ENCODE results near the gene FMNL2. TPM values are rescaled to one million over a fixed set of nuclear protein-coding genes. Genes with fewer than 3 reads are reported as not detected.

FMNL2 gene
- total RNA-seq, 1 donor from 2014 or later, result 23.4 TPM

DNA sequence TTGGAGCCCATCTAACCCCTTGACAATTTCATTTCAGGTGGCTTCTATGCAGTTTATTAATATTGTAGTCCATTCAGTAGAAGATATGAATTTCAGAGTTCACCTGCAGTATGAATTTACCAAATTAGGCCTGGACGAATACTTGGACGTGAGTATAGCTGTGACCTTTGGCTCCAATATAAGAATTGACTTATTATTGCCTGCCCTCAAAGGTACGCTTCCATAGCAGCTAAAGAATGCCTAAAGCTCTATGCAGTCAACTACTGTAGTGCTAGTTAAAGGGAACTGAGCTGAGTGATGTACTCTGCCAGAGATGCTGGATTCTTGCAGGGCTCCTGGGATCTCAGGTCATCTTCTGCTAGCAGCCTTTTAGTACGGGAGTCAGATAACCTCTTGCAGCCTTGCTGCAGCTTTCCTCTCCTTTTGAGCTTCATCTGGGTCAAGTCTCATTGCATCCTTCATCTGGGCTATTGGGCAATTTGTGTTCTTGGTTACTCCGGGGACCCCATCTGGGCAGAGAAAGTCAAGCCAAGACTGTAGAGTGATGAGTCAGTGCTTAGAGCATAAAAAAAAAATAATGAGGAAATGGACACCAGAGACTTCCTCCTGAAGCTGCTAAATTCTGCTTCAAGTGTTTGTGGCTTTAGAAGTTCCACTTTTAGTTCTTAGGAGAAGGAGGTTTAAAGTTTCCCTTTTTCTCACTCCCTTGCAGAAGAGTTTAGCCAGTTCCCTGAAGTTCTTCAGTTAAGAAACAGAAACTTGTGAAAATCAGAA lies 276.7 kb downstream of the FMNL2 start:
- DNase-seq (ENCODE audit: low spot score), result peak; percentile 70

DNA sequence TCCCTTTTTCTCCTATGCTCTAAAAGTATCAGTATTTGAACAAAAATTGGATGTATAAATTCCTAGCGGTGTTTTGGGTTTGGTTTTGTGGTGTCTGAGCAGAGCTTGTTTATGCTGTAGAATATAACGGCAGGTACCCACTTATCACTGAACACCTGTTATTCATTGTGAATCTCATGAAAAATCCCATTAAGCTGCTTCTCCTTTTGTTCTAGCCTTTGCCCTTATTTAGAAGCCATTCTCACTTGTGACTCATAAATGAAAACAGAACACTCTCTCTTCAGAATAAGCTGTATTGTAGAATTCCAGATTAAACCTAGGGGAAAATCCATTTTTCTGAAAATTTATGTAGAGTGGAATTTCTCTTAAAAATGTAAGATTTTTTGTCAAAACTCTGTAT lies 278.3 kb downstream of the FMNL2 start:
- DNase-seq (ENCODE audit: low spot score), result no peak

DNA sequence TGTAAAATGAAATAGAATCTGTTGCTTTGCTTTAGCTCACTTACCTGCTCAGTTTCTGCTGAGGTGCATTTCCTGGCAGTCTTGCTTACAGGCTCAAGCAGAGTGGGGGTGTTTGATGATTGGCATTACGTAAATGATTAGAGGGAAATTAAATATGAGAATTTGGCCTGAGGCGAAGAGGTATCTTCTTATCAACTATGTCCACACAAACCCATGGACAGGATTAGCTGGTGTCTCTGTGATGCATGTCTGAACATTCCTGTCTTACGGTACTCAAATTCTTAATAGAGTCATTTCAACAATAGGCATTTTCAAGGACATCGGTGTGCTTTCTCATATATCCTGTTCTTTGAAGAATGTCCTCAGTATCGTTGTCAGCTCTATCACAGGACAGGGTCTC lies 280.2 kb downstream of the FMNL2 start:
- no peak for DNase-seq (ENCODE audit: low spot score)

DNA sequence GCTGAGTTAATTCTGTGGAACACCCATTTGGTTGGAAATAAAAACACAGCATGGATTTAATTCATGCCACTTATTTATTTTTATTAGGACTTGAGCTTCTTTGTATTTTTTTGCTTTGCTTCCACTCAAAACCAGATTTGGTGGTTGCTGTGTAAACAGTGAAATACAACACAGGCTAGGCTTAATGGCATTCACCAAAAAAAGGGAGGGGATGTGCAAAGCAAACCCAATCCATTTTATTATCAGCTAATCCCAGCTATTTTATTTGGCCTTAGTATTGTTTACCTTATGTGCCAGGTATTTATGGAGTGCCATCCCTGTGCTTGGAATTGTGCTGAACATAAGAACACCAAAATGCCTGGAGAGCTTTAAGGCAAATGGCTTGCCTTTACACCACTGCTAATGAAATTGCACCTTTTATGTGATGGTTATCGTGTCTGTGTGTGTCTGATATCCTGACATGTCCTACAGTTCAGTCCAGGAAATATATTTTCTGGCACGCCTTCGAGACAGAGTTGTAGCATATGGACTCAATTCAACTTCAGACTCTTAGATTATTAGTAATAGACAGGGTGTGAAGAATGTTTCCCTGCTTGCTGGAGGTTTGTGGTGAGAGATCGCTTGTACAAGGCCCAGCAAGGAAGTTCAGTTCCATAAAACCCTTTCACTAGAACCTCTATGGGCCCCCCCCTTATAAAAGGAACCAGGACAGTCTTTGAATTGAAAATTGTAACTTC lies 282.6 kb downstream of the FMNL2 start:
- DNase-seq (ENCODE audit: low spot score), result no peak

DNA sequence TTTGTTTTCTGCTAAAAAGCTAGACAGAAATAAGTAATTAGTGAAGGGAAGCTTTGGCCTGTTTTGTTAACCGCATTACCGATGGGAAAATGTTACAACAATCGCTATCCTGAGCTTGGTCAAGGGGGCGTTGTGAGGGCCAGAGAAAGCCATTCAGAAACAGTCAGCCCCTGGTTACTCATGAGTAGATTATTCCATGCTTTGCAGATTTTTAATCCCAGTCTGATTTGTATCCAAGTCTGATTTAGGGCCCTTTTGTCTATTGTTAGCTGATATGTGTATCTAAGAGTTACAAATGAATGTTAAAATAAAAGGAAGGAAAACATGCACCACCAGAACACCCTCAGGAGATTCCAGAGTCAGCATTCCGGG lies 283.2 kb downstream of the FMNL2 start:
- no peak for DNase-seq (ENCODE audit: low spot score)

DNA sequence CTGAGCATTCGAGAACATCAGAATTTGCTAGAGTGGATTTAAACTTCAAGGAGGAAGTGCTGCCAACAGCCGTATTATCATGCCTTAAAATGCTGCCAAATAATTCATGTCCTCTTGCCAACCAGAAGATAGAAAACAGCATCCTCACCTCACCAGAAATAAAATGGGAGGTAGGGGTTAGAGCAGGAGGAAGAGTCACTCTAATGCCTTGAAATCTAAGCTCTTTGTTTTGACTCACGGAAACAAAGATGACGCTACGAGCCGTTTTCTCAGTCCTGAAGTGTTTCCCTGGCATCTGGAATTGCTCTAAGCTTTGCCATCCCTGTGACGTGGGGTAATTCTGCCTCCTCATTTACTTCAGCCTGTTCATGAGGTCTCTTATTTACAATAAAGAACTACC lies 285.2 kb downstream of the FMNL2 start:
- peak; percentile 73 for DNase-seq (ENCODE audit: low spot score)

DNA sequence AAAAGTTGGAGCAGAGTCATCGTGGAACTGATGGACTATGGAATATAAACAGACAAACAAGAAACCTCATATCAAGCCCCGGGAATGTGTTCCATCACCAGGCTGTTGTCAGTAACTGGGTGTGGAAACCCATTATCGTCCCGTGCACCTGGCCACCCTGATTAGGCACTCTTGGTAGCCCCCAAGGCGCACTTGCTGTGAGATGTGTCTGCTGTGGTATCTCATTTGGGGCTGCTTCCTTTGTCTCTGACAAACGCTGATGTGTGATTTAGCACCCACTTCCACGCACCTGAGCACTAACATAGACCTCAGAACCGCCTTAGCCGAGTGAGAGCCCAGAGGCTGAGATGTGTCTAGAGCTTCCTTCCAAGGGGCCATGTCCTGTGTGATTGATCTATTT lies 286.0 kb downstream of the FMNL2 start:
- no peak for DNase-seq (ENCODE audit: low spot score)

DNA sequence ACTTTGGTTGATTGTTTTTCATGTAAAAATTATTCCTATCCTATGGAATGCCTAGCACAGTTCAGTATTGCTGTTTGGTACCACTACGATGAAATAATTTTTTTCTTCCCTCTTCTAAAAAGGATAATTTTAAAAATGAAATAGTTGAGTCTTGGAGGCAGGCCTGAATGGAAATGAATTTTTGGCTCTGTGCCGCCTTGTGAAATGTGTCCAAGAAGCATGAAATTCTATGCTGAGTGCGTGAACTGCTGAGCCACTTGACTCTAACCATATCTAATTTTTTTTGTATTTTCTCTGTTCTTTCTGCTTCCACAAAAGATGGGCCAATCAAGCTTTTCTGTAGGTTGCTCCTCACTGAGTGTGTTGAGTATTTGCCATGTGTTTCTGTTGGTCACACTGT lies 287.2 kb downstream of the FMNL2 start:
- no peak for DNase-seq (ENCODE audit: low spot score)

DNA sequence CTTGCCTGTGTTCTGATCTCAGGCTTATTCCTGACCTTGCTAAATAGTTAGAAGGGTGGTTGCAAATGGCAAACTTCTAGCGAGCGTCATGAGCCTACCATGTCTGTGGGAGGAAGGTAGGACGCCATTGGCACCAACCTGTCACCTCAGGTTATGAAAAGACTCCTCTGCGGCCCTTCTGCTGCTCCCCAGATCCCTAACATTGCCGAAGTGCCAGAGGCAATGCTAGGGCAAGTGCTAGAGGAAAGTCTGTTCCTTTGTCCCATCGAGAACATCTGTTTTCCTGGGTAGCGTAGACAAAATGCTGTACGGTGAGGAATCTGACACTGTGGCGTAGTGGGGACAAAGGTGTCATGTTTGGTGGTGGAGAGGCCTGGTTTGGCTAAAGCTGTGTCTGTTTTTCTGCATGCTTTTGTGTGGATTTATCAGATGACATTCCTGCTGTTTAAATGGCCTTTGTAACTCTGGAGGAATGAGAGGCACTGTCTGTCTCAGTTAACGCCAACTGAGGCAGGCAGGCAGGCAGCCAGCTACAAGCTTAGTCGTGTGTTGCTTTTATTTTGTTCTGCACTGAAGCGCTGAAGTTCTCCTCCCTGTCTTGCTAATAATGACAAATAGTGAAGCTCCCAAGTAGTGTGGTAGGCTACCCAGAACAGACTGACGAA lies 288.2 kb downstream of the FMNL2 start:
- no peak for DNase-seq (ENCODE audit: low spot score)

DNA sequence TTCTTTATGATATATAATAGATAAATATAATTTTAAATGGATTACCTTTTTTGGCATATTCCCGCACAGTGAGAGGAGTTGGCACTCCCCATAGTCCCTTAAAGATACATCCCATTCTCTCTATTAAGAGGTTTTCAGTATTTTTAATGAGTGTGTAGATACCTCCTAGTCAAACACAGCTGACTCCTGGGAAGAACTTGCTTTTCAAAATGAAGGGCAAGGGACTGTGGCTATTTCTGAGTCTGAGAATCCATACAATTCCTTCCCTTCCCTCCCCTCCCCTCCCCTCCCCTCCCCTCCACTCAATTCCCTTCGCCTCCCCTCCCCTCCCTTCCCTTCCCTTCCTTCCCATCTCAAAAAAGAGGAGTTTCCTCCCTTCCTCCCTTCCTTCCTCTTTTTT lies 288.8 kb downstream of the FMNL2 start:
- DNase-seq (ENCODE audit: low spot score), result no peak

DNA sequence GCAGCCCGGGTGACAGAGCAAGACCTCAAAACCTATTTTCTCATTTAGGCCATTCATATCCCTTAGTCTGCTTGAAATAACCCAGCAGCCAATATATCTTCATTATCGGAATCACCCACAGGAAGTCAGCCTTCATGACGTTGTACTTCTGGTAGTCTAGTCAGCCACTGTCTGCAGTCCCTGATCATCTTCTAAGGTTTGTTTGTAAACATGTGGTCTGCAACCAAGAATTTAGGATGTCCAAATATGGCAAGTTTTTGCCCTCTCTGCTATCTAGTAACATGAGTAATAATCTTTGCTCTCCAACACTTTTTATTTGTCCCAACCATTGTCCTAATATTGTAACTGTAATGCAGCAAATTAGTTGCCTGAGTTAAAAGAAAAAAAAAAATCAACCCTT lies 289.8 kb downstream of the FMNL2 start:
- no peak for DNase-seq (ENCODE audit: low spot score)

DNA sequence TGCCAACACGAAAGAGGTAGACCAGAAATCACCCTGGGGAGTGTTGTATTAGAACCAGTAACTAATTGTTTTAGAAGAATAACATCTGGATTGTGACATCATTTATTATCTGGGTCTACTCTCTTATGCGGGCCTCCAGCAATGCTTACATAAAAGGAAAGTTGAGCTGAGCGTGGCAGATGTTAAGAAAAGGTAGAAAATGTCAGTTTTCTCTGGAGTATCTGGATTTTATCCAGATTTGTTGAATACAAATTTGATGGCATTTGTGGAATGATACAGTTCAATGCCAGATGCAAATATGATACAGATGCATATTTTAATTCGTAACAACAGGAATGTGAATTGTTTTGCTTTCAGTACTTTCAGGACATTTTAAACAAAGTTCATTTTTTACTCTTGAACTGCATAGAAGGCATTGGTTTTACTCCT lies 292.0 kb downstream of the FMNL2 start:
- no peak for DNase-seq (ENCODE audit: low spot score)

DNA sequence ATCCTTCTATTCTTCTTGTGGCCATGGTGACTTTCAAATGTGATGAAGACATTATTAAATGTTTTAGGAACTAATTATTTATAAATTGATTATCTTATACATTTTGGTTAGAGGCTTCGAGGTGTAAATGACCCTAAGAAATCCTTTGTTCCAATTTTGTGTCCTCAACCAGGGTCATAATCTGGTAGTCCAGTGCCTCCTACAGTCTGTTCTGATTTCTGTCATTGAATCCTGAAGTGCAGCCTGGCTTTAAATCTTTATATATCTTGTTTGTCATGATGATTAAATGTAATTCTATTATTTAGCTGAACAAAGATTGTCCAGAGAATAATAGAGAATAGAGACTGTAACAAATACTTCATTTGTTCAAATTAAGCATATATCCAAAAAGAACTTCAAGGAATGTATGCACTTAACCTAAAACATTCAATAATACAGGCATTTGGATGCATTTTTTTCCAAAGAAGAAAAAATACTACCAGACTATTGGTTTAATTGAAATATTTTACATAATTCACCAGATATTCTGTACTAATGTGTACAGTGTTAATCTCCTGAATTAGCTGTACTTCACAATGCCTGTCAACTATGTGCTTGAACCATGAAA lies 292.5 kb downstream of the FMNL2 start:
- no peak for DNase-seq (ENCODE audit: low spot score)

DNA sequence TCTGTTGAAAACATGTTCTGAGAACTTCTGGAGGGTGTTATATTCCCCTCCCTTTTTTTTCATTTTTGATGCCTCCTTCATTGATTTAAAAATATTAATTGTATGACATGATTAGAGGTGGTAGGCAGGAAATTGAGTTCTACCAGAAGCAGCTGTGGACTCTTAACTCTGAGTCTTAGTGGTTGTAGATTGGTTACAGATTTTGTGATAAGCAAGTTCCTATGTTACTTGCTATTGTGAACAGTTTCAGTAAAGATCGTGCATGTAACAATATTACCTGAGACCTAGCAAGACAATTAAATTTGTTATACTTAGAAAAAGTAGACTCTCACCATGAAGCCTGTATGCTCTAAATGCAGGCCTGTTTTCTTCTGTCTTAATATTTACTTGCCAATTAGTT lies 294.2 kb downstream of the FMNL2 start:
- no peak for DNase-seq (ENCODE audit: low spot score)

DNA sequence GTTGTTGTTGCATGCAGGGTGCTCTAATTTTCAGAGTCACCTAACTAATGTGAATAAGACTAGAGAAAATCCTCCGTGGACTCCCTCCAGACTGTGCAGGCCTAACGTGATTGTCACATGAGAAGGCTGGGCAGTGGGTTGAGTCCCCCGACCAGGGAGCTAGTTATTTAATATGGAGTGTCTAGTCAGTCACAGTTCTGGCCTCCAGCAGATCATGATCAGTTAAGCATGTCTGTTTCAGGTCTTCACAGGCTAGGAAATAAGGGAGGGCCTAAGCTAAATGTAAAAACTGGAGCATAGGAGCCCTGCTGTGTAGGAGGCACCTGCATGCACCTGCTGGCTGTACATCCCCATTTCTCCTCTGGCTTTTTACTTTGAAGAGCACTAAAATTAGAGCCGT lies 295.5 kb downstream of the FMNL2 start:
- no peak for DNase-seq (ENCODE audit: low spot score)

DNA sequence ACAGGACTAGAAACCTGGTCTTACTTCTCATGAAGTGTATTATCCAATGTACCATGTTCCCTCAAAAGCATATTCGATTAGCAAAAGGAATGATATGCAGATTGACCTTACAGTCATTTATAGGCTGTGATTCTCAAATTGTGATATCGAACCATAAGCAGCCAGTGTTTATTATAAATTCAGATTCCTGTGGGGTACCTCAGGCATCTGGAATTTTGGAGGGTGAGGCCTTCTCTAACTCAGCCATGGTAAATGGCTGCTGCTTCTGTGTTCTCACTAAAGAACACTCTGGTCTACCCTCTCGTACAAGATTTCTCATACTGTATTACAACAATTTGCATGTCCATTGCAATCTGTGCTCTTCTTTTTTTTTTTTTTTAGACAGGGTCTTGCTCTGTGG lies 297.8 kb downstream of the FMNL2 start:
- no peak for DNase-seq (ENCODE audit: low spot score)

DNA sequence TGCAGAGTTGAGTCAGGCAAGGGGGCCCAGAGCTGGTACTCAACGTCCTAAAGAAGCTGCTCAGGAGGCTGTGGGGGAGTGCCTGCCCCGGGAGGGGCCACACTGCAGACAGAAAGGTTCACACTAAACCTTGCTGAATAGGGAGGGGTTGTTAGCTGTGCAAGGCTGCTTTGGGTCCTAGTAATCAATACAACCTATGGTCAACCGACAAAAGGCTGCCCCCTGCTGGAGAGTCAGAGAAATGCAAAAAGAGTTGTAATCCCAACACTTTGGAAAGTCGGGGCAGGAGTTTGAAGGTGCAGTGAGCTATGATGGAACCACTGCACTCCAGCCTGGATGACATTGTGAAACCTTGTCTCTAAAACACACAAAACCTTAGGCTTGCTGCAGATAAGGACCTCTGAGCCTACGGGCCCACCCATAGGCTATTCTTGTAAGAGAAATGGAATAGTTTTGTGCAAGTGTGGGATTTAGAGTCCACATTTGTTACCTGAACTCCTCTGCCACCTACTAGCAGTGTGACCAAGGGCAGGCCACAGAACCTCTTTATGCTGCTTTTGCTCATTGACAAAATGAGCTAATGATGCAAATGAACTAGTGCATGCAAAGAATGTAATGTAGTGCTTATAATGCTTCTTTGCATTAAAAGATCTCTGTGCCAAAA lies 300.8 kb downstream of the FMNL2 start:
- no peak for DNase-seq (ENCODE audit: low spot score)

DNA sequence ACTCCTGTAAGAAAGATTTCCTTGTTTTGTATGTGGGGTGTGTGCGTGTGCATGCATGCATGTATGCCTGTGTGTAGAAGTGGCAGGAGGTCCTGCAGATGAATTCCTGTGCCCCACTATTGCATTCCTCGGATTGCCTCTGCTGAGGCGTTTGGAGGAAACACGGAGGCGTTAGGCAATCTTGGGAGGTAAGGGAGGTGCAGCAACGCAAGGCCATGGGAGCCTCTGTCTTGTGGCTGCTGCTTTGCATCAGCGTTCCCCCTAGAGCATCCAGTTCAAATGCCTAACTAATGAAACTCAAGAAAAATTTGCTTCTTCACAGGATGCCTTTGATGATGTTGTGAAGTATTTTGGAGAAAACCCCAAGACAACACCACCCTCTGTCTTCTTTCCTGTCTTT lies 302.3 kb downstream of the FMNL2 start:
- DNase-seq (ENCODE audit: low spot score), result no peak

DNA sequence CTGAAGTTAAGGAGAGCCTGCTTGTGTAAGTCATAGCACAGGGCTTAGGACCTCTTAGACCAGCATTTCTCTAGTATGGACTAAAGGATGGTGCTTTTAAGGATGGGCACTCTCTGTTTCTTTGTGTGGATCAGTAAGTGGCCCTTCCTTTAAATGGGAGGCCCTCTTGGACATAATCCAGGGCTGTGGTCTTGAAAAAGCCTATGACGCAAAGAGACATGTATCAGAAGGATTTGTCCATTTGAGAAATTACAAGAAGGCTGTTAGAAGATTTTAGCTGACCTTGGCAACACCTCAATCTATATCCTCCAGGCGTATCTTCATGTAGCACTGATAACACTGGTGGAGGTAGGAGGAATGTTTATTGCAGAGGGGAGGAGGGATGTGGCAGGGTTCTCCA lies 303.1 kb downstream of the FMNL2 start:
- DNase-seq (ENCODE audit: low spot score), result peak; percentile 59

DNA sequence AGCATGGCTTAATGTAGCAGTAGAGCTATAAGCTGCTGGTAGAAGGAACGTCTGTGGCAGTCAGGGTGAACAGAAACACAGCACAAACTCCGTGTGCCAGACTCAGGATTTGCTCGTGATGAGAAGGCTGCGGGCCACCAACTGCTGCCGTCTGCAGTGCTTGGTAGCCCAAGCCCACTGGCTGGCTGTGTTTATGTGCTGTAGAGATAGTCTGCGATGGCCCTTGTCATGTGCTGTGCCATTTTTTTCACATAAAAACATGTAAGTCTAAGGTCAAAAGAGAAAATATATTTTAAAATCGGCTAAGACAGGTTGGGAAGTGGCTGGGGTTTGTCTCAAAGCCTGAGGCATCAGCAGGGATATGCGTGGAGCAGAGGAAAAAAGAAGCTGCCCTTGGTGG lies 303.6 kb downstream of the FMNL2 start:
- no peak for DNase-seq (ENCODE audit: low spot score)

DNA sequence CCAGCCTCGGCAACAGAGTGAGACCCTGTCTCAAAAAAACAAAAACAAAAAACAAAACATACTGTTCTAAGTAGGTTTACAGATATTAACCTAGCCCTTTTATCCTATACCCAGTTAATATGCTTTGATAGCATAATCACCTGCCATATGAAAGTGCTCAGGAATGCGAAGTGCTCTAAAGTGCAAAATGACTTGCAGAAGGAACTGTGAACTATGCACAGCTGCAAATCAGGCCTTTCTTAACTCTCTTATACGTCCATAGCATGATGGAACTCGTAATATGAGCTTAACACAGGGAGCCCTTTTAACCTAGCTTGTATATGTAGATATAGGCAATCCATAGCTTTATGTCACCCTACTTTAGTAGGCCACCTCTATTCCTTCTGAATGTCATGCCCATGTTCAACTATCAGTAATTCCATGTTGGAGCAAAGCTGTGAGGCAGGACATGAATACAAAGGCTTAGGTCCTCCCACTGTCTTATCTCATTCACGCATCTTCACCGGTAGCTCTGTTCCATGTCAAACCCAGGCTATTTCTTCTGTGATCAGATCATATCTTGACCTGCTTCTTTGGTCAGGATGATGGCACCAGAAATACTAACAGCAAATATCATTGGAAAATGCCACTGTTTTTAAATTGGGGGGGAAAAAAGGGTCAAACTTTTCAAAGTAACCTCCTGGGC lies 309.4 kb downstream of the FMNL2 start:
- no peak for DNase-seq (ENCODE audit: low spot score)

All from umbilical cord (tissue), 2 donors.